Astrocyte (in vitro differentiated cells and primary cell): ENCODE data around the gene MYT1.

Source experiments
- CTCF ChIP-seq: IDR thresholded peaks from 2 replicates; pipeline ENCODE4 v1.5.1; 2011; ENCODE audit warnings: low read depth, mild to moderate bottlenecking, inconsistent platforms, low read length, moderate library complexity; ENCODE audit not compliant: insufficient read depth
- EZH2 ChIP-seq: IDR thresholded peaks from 2 replicates; pipeline ENCODE4 v1.6.1; 2012; ENCODE audit warnings: mild to moderate bottlenecking, low read length, inconsistent platforms; ENCODE audit not compliant: insufficient read depth

- TF ChIP-seq CTCF (no peak), EZH2 (no peak)
These were observed 8.8 kb upstream of the MYT1 start for GRCh38 chr20:64155258-64156135.
